HG03565 (cell line): ENCODE results near the gene KCNIP1.

ENCODE experiments used
- ATAC-seq: cut with Tn5 transposase; IDR thresholded peaks from one replicate; pipeline ENCODE4 v1.9.1; 2021; ENCODE audit warnings: mild to moderate bottlenecking, moderate library complexity; ENCODE audit not compliant: unreplicated experiment

The KCNIP1 gene

GRCh38 chr5:170503990-170504596 is at the start of gene KCNIP1:
TSS of gene KCNIP1 (plus strand) at chr5:170504020.
- no peak for ATAC-seq

- ATAC-seq: no peak
Measured at GRCh38 chr5:170463426-170463825, 40.4 kb upstream of the KCNIP1 start.

- ATAC-seq: no peak
Measured at GRCh38 chr5:170464280-170465127, 39.3 kb upstream of the KCNIP1 start.

GRCh38 chr5:170466553-170466952 is 37.3 kb upstream of the KCNIP1 start:
- ATAC-seq: no peak

- ATAC-seq: peak; percentile 54
Measured at GRCh38 chr5:170466988-170467707, 36.7 kb upstream of the KCNIP1 start.

DNA sequence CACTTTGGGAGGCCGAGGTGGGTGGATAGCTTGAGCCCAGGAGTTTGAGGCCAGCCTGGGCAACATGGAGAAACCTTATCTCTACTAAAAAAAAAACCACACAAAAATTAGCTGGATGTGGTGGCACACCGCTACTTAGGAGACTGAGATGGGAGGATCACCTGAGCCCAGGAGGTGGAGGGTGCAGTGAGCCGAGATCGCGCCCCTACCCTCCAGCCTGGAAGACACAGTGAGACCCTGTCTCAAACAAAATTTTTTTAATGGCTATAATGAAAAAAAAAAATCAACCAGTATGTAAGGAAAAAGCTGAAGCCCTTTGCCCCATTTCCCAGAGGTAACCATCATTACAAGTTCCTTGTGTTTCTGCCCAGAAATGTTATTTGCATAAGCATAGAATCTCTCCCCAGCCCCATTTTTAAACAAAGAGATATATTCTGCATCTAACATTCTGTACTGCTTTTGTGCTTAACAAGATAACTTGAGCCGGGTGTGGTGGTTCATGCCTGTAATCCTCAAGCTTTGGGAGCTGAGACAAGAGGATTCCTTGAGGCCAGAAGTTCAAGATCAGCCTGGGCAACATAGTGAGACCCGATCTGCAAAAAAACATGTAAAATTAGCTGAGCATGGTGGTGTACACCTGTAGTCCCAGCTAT is 35.1 kb upstream of the KCNIP1 start:
- no peak for ATAC-seq

- ATAC-seq: no peak
Measured at GRCh38 chr5:170469414-170469813, 34.4 kb upstream of the KCNIP1 start.

- ATAC-seq: no peak
Measured at GRCh38 chr5:170470275-170470674, 33.5 kb upstream of the KCNIP1 start.

DNA sequence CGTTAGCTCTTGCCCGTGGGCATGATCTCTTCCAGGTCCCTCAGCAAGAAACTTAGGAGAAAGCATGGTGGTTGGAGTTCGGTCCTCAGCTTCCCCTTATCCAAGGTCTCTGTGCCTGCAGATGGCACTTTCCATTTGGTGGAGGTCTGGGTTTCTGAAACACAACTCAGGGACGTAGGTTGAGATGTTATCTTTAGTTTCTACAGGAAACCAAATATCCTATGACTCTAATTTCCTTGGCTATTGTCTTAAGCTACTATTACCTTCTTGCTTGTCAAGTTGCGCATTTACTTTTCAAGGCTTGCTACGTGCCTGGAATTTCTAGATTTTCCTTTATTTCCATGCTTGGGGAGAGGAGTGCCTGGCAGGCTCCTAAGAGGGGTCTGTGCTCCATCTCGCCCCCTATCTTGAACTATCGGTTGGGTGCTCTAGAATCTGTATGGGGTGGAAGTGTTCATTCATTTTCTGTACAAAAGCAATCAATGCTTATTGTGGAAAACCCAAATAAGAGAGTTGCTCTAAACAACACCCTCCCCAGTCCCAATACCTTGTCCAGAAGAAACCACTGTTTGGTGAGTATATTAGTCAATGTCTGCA is 32.9 kb upstream of the KCNIP1 start:
- no peak for ATAC-seq

DNA sequence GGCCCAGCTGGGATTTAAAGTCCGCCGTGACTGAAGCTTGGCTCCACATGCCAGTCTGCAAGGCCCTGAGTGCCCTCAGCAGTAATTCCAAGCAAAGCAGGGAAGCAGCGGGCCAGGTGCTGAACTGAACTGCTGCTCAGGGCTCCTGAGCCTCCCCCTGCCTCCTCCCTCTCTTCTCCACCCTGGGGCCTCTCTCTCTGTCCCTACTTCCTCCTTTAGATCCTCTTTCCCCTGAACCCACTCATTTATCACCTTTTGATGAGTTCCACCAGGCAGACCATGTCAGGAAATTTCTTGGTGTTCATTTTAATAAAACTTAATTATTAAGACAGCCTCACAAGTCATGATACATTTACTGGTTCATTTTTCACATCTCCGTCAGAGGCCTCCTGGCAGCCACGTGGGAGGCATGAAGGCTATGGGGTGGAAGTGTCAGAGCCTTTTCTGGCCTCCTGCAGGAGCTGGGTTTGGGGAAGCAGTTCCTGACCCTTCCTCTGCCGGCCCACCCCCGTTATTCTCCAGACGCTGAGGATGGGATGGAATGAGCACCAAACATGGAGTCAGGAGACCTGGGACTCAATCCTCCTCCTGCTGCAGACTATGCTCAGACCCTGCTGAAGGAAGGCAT is 32.2 kb upstream of the KCNIP1 start:
- ATAC-seq: no peak

DNA sequence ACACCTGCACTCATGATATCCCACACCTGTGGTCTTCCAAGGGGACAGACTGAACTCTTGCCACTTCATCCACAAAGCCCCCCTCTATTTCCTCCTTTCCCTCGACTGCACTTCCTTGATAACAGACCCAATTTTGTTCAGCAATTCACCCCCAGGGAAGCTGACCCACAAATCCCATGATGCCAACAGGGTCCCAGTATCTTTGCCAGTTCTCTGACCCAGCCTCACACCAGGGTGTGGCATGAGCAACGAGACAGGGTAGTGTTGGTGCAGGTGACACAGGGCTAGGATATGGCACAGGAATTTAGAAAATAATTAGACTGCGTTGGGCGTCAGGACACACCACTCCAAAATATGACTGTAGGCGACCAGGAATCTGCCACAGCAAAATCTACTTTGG is 30.2 kb upstream of the KCNIP1 start:
- no peak for ATAC-seq

DNA sequence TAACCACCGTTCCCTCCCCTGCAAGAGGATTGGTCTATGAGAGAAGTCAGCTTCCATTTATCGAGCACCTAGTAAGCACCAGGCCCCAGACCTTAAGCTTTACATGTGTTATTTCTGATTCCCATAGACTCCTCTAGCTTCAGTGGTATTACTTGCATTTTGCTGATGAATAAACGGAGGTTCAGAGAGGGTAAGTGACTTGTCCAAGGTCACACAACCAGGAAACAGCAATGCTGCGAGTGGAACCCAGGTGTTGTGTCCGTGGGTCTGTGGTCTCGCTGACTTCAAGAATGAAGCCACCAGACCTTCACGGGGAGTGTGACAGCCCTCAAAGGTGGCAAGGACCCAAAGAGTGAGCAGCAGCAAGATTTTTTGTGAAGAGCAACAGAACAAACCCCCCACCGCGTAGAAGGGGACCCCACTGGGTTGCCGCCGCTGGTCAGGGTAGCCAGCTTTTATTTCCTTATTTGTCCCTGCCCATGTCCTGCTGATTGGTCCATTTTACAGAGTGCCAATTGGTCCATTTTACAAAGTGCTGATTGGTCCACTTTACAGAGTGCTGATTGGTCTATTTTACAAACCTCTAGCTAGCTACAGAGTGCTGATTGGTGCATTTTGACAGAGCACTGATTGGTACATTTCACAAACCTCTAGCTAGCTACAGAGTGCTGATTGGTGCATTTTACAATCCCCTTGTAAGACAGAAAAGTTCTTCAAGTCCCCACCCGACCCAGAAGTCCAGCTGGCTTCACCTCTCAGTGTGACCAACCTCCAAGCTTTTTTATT is 29.1 kb upstream of the KCNIP1 start:
- ATAC-seq: no peak

- ATAC-seq: no peak
Measured at GRCh38 chr5:170475294-170476000, 28.4 kb upstream of the KCNIP1 start.

DNA sequence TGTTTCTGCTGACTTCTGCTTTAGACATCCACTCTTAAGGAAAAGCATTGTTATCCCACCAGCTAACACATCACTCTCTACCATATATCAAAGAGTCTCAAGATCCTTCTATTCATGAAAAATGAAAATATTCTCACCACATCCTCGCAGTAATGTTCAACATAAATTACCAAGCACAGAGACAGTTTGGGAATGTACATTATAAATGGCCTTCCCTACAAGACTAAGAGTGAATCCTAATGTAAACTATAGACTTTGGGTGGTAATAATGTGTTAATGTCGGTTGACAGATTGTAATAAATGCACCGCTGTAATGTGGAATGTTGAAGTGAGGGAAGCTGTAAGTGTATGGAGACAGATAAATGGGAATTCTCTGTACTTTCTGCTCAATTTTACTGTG is 27.1 kb upstream of the KCNIP1 start:
- ATAC-seq: no peak

- ATAC-seq: no peak
Measured at GRCh38 chr5:170477906-170478305, 25.9 kb upstream of the KCNIP1 start.

DNA sequence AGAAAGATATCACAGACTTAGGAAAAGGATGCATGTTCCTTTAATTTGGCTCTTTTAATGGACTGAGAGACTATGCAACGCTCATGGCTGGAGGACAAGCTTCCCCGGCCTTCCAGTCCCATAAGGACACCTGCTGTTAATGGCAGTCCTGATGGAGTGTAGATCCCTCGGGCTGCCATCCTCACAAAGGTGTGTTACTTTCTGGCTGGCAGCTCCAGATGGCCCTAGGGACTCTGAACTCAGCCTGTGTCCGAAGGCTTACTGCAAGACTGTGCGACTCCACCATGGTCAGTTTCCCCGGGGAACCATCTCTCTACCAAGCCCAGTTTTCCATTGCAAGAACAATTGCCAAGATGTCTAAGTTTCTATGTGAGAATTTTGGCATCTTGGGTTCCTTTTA is 25.5 kb upstream of the KCNIP1 start:
- no peak for ATAC-seq

DNA sequence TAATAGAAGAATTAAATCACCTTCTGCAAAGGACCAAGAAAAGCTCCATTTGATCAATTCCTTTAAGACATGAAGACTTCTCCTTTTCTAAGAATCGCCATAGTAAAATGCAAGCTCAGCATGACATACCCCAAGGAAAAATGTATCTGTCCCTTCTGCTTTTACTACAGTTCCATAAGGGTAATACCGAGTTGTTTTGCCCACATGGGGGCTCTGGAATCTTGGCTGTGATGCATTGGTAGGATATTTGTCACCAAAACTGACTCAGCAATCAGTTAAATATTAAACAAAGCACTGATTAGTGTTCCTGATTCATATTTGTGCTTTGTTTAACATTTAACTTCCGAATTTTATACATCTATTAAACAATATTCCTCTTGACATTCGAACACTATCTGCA is 24.3 kb upstream of the KCNIP1 start:
- ATAC-seq: no peak

DNA sequence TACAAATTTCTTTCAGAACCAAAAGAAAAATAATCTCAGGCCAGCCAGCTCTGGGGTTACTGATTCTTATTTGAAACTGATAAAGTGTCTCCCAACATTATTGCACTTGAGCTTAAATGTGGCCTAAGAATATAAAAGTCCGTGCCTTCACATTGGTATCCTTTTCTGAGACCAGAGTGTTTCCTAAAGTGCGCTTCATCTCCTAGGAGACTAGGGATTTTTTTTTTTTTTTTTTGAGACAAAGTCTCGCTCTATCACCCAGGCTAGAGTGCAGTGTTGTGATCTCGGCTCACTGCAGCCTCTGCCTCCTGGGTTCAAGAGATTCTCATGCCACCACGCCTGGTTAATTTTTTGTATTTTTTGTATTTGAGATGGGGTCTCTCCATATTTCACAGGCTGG is 23.6 kb upstream of the KCNIP1 start:
- ATAC-seq: no peak

DNA sequence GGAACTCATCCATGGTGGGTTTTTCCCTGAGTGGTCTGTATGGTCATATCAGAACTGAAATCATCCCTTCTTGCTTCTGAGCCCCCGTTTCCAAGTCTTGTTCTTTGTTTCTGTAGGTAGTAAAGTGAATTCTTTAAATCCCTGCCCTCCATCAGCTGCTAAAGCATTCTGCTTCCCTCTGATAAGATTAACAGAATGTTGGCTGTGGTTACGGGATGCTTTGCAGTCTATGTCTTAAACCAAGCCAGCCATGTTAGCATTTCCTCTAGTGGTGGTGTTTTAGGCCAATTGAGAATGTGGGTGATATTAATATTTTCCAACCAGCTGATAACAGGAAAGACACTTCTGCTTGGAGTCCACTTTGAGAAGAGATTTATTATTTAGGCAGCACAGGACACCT is 22.0 kb upstream of the KCNIP1 start:
- ATAC-seq: no peak
